Gastrocnemius medialis (tissue), 4 donors: ENCODE data around the gene TRNT1. TPM values are rescaled to one million over a fixed set of nuclear protein-coding genes. Genes with fewer than 3 reads are reported as not detected.

Source experiments
- ATAC-seq, 2 donors: fragments of 150-250 bp; one replicate each; pipeline ENCODE4 v1.9.1; 2016
- DNase-seq, 2 donors: peaks; one replicate each; pipeline ENCODE4 v3.0.0-alpha.2; 2019
- H3K27ac ChIP-seq, 4 donors: fragments of 200-600 bp; sonication (generic); 1 replicate in 1 of 4; 2 replicates in 3 of 4; pipeline ENCODE4 v1.5.1; 2016 to 2018; ENCODE audit warnings: mild to moderate bottlenecking in 2 of 4, moderate library complexity in 1 of 4
- H3K27me3 ChIP-seq, 3 donors: fragments of 200-600 bp; sonication (generic) in 2 of 3; 1 replicate in 1 of 3; 2 replicates in 2 of 3; pipeline versions ENCODE4 v1.5.1 to v1.6.0; 2016 to 2019; ENCODE audit warnings: mild to moderate bottlenecking in 1 of 3, moderate library complexity in 1 of 3
- H3K36me3 ChIP-seq, 2 donors: fragments of 200-600 bp; sonication (generic) in 1 of 2; one replicate each; pipeline ENCODE4 v1.5.1; 2017 to 2018
- H3K4me1 ChIP-seq, 2 donors: fragments of 200-600 bp; sonication (generic) in 1 of 2; one replicate each; pipeline ENCODE4 v1.5.1; 2016 to 2017; ENCODE audit warnings: mild to moderate bottlenecking in 2 of 2
- H3K4me3 ChIP-seq, 4 donors: fragments of 200-600 bp; sonication (generic) in 3 of 4; 1 replicate in 1 of 4; 2 replicates in 3 of 4; pipeline ENCODE4 v1.5.1; 2016 to 2019; ENCODE audit warnings: mild to moderate bottlenecking in 2 of 4
- H3K9me3 ChIP-seq, 3 donors: fragments of 200-600 bp; sonication (generic) in 2 of 3; 1 replicate in 1 of 3; 2 replicates in 2 of 3; pipeline ENCODE4 v1.5.1; 2016 to 2019
- POLR2A ChIP-seq, 2 donors: fragments of 450-650 bp; IDR thresholded peaks; one replicate each; pipeline ENCODE4 v1.6.1; 2017; ENCODE audit warnings: antibody characterized with exemption in 2 of 2, mild to moderate bottlenecking in 2 of 2, moderate library complexity in 2 of 2
- in situ Hi-C, 4 donors: fragments of 200-750 bp; cut with MboI; loops; one replicate each; pipeline versions ENCODE4 v1.15.0 to v1.8.0; 2017; ENCODE audit warnings: low sequenced_read_pairs in 4 of 4
- intact Hi-C: fragments of 100-400 bp; cut with DNase I; formaldehyde crosslinking; loops from one replicate; pipeline ENCODE4 v1.15.1; 2023; ENCODE audit warnings: low total_unique reads
- total RNA-seq, 4 donors: library from RNA; depleted of rRNA; stranded (reverse); fragments of >200 nt; gene quantifications; one replicate each; pipeline versions ENCODE4 v1.1.0 to v1.2.3, GENCODE V29; 2016
- TF ChIP-seq, protein P1 (sequence below), 5 experiments: fragments of 450-650 bp in 3 of 5; fragments of 200-600 bp in 2 of 5; sonication (generic) in 2 of 5; IDR thresholded peaks in 4 of 5; conservative IDR thresholded peaks in 1 of 5; 1 replicate in 4 of 5; 2 replicates in 1 of 5; pipeline ENCODE4 v1.5.1; 2016 to 2019; ENCODE audit warnings: antibody characterized with exemption in 5 of 5, mild to moderate bottlenecking in 3 of 5, moderate library complexity in 3 of 5

Gene TRNT1
- total RNA-seq, 4 donors from 2014 or later = 2.7 to 9.6 (median 7.3) TPM

DNA sequence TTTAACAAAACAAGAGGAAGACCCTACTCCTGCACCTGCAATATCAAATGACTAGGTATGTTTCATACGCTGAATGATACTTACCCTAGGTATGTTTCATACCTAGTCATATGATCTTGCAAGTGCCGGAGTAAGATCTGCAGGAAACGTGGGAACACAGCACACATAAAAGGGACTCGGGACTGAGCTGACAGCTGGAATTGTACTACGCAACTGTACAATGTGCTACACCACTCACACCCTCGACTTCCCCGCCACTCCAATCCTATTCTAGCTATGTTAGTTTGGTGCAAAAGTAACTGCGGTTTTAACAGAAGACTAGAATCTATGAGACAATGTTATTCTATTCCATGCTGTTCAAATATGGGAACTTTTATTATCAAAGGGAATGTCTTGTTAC is 30.7 kb downstream of the TRNT1 start:
- Histone ChIP-seq H3K4me3 (no peak overlapping the region), H3K4me1 (peaks cover 0 to 4% of the 10 kb centered on the region in 2 donors), H3K36me3 (peaks cover 3 to 72% of the 10 kb centered on the region in 2 donors), H3K27ac (no peak overlapping the region), H3K9me3 (no peaks in the 10 kb centered on the region), H3K27me3 (no peaks in the 10 kb centered on the region)
- in situ Hi-C loops = no loop called here
- DNase-seq = no peak
- ATAC-seq = no peak
- TF ChIP-seq, protein P1, sequence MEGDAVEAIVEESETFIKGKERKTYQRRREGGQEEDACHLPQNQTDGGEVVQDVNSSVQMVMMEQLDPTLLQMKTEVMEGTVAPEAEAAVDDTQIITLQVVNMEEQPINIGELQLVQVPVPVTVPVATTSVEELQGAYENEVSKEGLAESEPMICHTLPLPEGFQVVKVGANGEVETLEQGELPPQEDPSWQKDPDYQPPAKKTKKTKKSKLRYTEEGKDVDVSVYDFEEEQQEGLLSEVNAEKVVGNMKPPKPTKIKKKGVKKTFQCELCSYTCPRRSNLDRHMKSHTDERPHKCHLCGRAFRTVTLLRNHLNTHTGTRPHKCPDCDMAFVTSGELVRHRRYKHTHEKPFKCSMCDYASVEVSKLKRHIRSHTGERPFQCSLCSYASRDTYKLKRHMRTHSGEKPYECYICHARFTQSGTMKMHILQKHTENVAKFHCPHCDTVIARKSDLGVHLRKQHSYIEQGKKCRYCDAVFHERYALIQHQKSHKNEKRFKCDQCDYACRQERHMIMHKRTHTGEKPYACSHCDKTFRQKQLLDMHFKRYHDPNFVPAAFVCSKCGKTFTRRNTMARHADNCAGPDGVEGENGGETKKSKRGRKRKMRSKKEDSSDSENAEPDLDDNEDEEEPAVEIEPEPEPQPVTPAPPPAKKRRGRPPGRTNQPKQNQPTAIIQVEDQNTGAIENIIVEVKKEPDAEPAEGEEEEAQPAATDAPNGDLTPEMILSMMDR (IDR thresholded peaks at IDR 0.05 in 4 of 5, conservative IDR thresholded peaks at IDR 0.05 in 1 of 5) = no peak
- no peak for TF ChIP-seq POLR2A (IDR thresholded peaks at IDR 0.05)
- intact Hi-C loops = no loop called here

DNA sequence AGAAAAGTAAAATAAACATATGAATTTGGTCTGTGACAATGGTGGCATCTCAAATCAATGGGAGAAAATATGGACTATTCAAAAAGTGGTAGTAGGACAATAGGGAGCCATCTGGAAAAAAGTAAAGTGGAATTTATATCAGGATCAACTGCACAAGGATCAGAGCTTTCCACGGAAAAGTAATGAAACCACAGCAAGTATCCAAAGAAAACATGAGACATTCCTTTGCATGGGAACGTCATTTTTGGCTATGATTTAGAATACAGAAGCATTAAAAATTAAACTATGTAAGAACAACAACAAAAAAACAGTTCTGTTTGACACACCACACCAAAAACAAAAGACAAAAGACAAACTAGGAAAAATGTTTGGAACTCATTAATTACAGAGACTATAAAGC is 34.1 kb downstream of the TRNT1 start:
- H3K36me3 ChIP-seq = peaks cover 3 to 72% of the 10 kb centered on the region in 2 donors
- no peaks in the 10 kb centered on the region for H3K4me1 ChIP-seq
- ATAC-seq (no peak), DNase-seq (no peak)
- in situ Hi-C loops = no loop called here
- TF ChIP-seq POLR2A (IDR thresholded peaks at IDR 0.05) = no peak
- TF ChIP-seq, protein P1 (IDR thresholded peaks at IDR 0.05 in 4 of 5, conservative IDR thresholded peaks at IDR 0.05 in 1 of 5) = no peak
- no peaks in the 10 kb centered on the region for H3K9me3 ChIP-seq
- no peak overlapping the region for H3K4me3 ChIP-seq
- no peak overlapping the region for H3K27ac ChIP-seq
- intact Hi-C loops = no loop called here
- no peaks in the 10 kb centered on the region for H3K27me3 ChIP-seq

DNA sequence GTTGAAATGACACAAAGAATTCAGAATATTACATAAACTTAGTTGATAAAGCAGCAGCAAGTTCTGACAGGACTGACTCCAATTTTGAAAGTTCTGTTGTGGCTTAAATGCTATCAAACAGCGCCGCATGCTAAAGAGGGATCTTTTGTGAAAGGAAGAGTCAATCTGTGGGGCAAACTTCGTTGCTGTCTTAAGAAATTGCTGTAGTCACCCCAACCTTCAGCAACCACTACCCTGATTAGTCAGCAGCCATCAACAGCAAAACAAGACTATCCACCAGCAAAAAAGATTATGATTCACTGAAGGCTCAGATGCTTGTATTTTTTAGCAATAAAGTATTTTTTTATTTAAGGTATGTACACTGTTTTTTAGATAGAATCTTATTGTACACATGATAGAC is 38.5 kb downstream of the TRNT1 start:
- H3K27me3 ChIP-seq = no peaks in the 10 kb centered on the region
- in situ Hi-C loops = no loop called here
- H3K4me1 ChIP-seq = no peaks in the 10 kb centered on the region
- no peak for ATAC-seq
- DNase-seq = no peak
- no peak overlapping the region for H3K4me3 ChIP-seq
- H3K27ac ChIP-seq = no peak overlapping the region
- no peaks in the 10 kb centered on the region for H3K9me3 ChIP-seq
- TF ChIP-seq POLR2A (IDR thresholded peaks at IDR 0.05) = no peak
- TF ChIP-seq, protein P1 (IDR thresholded peaks at IDR 0.05 in 4 of 5, conservative IDR thresholded peaks at IDR 0.05 in 1 of 5) = no peak
- intact Hi-C loops = no loop called here
- H3K36me3 ChIP-seq = peaks cover 1 to 65% of the 10 kb centered on the region in 2 donors

DNA sequence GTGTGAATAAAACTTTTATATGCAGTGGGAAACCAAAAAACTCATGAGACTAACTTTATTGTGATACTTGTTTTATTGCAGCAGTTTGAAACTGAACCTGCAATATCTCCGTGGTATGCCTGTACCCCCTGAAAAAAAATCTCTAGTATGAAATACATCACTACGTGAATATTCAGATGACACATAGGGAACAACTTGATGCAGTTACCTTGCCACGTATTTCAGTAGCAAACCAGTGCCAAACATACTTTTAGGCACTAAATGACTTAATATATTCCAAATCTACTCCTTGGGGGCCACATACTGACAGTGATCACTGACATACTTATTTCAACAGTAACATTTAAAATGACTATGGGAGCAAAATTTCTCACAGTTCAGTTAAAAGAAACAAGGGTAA is 38.9 kb downstream of the TRNT1 start:
- no peaks in the 10 kb centered on the region for H3K27me3 ChIP-seq
- H3K4me1 ChIP-seq = no peaks in the 10 kb centered on the region
- ATAC-seq (no peak), DNase-seq (no peak)
- in situ Hi-C loops = no loop called here
- TF ChIP-seq POLR2A (IDR thresholded peaks at IDR 0.05) = no peak
- TF ChIP-seq, protein P1 (IDR thresholded peaks at IDR 0.05 in 4 of 5, conservative IDR thresholded peaks at IDR 0.05 in 1 of 5) = no peak
- intact Hi-C loops = no loop called here
- H3K9me3 ChIP-seq = no peaks in the 10 kb centered on the region
- H3K4me3 ChIP-seq = no peak overlapping the region
- peaks cover 0 to 69% of the 10 kb centered on the region in 2 donors for H3K36me3 ChIP-seq
- H3K27ac ChIP-seq = no peak overlapping the region

DNA sequence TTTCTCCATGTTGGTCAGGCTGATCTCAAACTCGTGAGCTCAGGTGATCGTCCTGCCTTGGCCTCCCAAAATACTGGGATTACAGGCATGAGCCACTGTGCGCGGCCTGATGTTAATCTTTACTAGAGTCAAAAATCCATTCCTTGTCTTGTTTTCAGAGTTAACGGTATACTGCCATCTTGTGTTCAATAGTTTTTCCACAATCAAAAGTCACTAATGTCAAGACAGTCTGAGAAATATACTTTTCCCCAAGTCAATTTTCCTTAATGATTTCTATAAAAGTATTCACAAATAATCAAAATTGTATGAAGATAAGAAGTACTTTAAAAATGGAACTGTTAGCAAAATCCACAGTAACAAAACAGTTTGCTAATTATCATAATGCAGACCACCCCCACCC is 44.3 kb downstream of the TRNT1 start:
- peaks cover 0 to 63% of the 10 kb centered on the region in 2 donors for H3K36me3 ChIP-seq
- intact Hi-C loops = no loop called here
- in situ Hi-C loops = no loop called here
- TF ChIP-seq POLR2A (IDR thresholded peaks at IDR 0.05) = no peak
- TF ChIP-seq, protein P1 (IDR thresholded peaks at IDR 0.05 in 4 of 5, conservative IDR thresholded peaks at IDR 0.05 in 1 of 5) = peak in 1 of 5 experiments; percentile 24
- H3K9me3 ChIP-seq = no peaks in the 10 kb centered on the region
- DNase-seq (no peak), ATAC-seq (no peak)
- H3K27me3 ChIP-seq = no peaks in the 10 kb centered on the region
- peak overlapping the region in 1 of 4 donors; percentile 12 for H3K27ac ChIP-seq
- no peak overlapping the region for H3K4me3 ChIP-seq
- peaks cover 0 to 10% of the 10 kb centered on the region in 2 donors for H3K4me1 ChIP-seq
